GM23338 (cell line): ENCODE measurements around the gene AS3MT. TPM values are rescaled to one million over a fixed set of nuclear protein-coding genes. Genes with fewer than 3 reads are reported as not detected.

ENCODE experiments used
- EZH2 ChIP-seq: fragments of 200-600 bp; sonication (generic); IDR thresholded peaks from one replicate; pipeline ENCODE4 v1.8.0; 2017; ENCODE audit warnings: antibody characterized with exemption, mild to moderate bottlenecking, low read depth; ENCODE audit not compliant: unreplicated experiment
- EZH2phosphoT487 ChIP-seq: fragments of 200-600 bp; sonication (generic); IDR thresholded peaks from one replicate; pipeline ENCODE4 v1.8.1; 2018; ENCODE audit warnings: antibody characterized with exemption; ENCODE audit not compliant: unreplicated experiment
- JUNB ChIP-seq: IDR thresholded peaks from one replicate; pipeline ENCODE4 v1.6.1; 2016; ENCODE audit warnings: antibody characterized with exemption; ENCODE audit not compliant: unreplicated experiment
- NANOG ChIP-seq: IDR thresholded peaks from 2 replicates; pipeline ENCODE4 v1.6.1; 2016; ENCODE audit warnings: antibody characterized with exemption, borderline replicate concordance
- POLR2AphosphoS5 ChIP-seq: IDR thresholded peaks from 2 replicates; pipeline ENCODE4 v1.6.1; 2016; ENCODE audit warnings: antibody characterized with exemption, low read depth
- ZNF114 ChIP-seq: fragments of 250-450 bp; sonication (Bioruptor Pico); IDR thresholded peaks from 2 replicates; pipeline ENCODE4 v1.5.0; 2020; ENCODE audit warnings: mild to moderate bottlenecking, moderate library complexity
- ZNF331 ChIP-seq: fragments of 250-450 bp; sonication (Bioruptor Pico); IDR thresholded peaks from 2 replicates; pipeline ENCODE4 v1.5.0; 2020; ENCODE audit warnings: low read depth, mild to moderate bottlenecking, moderate library complexity
- polyA plus RNA-seq: library from polyadenylated mRNA; unstranded; fragments of >200 nt; fragmentation: Nextera tagmentation; extraction: Ambion mirVana; gene quantifications from 2 replicates; pipeline ENCODE4 v1.2.1, GENCODE V29; 2016
- total RNA-seq: library from RNA; depleted of rRNA; stranded (reverse); fragments of >200 nt; shearing (Covaris generic); gene quantifications from 2 replicates; pipeline ENCODE4 v1.2.3, GENCODE V29; 2014
- TF ChIP-seq, protein P1 (sequence below): fragments of 250-450 bp; sonication (Bioruptor Pico); IDR thresholded peaks from 2 replicates; pipeline ENCODE4 v1.5.0; 2020; ENCODE audit warnings: mild to moderate bottlenecking, moderate library complexity
- TF ChIP-seq, protein P2 (sequence below), 2 experiments: fragments of 200-600 bp in 1 of 2; sonication (generic) in 1 of 2; conservative IDR thresholded peaks; 2 replicates each; pipeline versions ENCODE4 v1.5.1 to v1.6.1; 2016 to 2017; ENCODE audit warnings: antibody characterized with exemption in 2 of 2, low read depth in 2 of 2, mild to moderate bottlenecking in 2 of 2, moderate library complexity in 1 of 2

Gene AS3MT
- total and polyA plus RNA-seq, 2 experiments from 2014 or later, result 6.3 to 8.8 TPM

DNA sequence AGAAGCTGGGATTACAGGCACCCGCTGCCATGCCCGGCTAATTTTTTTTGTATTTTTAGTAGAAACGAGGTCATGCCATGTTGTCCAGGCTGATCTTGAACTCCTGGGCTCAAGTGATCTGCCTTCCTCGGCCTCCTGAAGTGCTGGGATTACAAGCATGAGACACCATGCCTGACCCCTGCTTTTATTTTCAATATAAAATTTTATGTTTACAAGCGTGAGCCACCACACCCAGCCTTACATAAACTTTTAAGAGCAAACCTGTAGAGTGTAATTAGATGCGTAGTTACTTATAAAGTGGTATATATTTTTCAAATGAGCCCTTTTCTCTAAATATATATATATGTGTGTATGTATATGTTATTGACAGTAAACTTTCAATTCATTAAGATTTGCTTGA is 57.6 kb downstream of the AS3MT start (continued):
- TF ChIP-seq, protein P1, sequence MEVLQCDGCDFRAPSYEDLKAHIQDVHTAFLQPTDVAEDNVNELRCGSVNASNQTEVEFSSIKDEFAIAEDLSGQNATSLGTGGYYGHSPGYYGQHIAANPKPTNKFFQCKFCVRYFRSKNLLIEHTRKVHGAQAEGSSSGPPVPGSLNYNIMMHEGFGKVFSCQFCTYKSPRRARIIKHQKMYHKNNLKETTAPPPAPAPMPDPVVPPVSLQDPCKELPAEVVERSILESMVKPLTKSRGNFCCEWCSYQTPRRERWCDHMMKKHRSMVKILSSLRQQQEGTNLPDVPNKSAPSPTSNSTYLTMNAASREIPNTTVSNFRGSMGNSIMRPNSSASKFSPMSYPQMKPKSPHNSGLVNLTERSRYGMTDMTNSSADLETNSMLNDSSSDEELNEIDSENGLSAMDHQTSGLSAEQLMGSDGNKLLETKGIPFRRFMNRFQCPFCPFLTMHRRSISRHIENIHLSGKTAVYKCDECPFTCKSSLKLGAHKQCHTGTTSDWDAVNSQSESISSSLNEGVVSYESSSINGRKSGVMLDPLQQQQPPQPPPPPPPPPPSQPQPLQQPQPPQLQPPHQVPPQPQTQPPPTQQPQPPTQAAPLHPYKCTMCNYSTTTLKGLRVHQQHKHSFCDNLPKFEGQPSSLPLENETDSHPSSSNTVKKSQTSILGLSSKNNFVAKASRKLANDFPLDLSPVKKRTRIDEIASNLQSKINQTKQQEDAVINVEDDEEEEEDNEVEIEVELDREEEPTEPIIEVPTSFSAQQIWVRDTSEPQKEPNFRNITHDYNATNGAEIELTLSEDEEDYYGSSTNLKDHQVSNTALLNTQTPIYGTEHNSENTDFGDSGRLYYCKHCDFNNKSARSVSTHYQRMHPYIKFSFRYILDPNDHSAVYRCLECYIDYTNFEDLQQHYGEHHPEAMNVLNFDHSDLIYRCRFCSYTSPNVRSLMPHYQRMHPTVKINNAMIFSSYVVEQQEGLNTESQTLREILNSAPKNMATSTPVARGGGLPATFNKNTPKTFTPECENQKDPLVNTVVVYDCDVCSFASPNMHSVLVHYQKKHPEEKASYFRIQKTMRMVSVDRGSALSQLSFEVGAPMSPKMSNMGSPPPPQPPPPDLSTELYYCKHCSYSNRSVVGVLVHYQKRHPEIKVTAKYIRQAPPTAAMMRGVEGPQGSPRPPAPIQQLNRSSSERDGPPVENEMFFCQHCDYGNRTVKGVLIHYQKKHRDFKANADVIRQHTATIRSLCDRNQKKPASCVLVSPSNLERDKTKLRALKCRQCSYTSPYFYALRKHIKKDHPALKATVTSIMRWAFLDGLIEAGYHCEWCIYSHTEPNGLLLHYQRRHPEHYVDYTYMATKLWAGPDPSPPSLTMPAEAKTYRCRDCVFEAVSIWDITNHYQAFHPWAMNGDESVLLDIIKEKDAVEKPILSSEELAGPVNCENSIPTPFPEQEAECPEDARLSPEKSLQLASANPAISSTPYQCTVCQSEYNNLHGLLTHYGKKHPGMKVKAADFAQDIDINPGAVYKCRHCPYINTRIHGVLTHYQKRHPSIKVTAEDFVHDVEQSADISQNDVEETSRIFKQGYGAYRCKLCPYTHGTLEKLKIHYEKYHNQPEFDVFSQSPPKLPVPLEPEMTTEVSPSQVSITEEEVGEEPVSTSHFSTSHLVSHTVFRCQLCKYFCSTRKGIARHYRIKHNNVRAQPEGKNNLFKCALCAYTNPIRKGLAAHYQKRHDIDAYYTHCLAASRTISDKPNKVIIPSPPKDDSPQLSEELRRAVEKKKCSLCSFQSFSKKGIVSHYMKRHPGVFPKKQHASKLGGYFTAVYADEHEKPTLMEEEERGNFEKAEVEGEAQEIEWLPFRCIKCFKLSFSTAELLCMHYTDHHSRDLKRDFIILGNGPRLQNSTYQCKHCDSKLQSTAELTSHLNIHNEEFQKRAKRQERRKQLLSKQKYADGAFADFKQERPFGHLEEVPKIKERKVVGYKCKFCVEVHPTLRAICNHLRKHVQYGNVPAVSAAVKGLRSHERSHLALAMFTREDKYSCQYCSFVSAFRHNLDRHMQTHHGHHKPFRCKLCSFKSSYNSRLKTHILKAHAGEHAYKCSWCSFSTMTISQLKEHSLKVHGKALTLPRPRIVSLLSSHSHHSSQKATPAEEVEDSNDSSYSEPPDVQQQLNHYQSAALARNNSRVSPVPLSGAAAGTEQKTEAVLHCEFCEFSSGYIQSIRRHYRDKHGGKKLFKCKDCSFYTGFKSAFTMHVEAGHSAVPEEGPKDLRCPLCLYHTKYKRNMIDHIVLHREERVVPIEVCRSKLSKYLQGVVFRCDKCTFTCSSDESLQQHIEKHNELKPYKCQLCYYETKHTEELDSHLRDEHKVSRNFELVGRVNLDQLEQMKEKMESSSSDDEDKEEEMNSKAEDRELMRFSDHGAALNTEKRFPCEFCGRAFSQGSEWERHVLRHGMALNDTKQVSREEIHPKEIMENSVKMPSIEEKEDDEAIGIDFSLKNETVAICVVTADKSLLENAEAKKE, result no peak
- TF ChIP-seq NANOG (no peak), ZNF331 (CRISPR knock-in tag) (no peak), ZNF114 (CRISPR knock-in tag) (no peak), POLR2AphosphoS5 (no peak), EZH2 (no peak), JUNB (no peak), EZH2phosphoT487 (no peak)
- TF ChIP-seq, protein P2, sequence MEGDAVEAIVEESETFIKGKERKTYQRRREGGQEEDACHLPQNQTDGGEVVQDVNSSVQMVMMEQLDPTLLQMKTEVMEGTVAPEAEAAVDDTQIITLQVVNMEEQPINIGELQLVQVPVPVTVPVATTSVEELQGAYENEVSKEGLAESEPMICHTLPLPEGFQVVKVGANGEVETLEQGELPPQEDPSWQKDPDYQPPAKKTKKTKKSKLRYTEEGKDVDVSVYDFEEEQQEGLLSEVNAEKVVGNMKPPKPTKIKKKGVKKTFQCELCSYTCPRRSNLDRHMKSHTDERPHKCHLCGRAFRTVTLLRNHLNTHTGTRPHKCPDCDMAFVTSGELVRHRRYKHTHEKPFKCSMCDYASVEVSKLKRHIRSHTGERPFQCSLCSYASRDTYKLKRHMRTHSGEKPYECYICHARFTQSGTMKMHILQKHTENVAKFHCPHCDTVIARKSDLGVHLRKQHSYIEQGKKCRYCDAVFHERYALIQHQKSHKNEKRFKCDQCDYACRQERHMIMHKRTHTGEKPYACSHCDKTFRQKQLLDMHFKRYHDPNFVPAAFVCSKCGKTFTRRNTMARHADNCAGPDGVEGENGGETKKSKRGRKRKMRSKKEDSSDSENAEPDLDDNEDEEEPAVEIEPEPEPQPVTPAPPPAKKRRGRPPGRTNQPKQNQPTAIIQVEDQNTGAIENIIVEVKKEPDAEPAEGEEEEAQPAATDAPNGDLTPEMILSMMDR (conservative IDR thresholded peaks at IDR 0.05; ENCODE audit: low read depth in 2 of 2), result no peak
